SK-N-SH (cell line): ENCODE data around the gene ADAMTS2. TPM values are rescaled to one million over a fixed set of nuclear protein-coding genes. Genes with fewer than 3 reads are reported as not detected.
A peak's percentile ranks its signal among the peaks of the same experiment; 100 is the strongest.

ENCODE experiments used
- CTCF ChIA-PET: fragments of 300-600, 350-600 bp; formaldehyde crosslinking; extraction: SDS; loops from one replicate; lab custom pipeline; 2021; lab: Yijun Ruan, JAX
- POLR2A ChIA-PET: fragments of 350-600 bp; sonication (Branson Sonifier 250); formaldehyde crosslinking; extraction: SDS; loops from one replicate; lab custom pipeline; 2020; ENCODE audit warnings: antibody characterized with exemption, inconsistent platforms; lab: Yijun Ruan, JAX
- DNase-seq: peaks from one replicate; pipeline ENCODE4 v3.0.0; 2012
- H2AFZ ChIP-seq: fragments of 200-600 bp; sonication (generic); 2 replicates; pipeline ENCODE4 v1.8.1; 2016; ENCODE audit warnings: antibody characterized with exemption, mild to moderate bottlenecking, low read depth
- H3F3A ChIP-seq: fragments of 200-600 bp; sonication (generic); replicated peaks from 2 replicates; pipeline ENCODE3; 2016; ENCODE audit warnings: antibody characterized with exemption, mild to moderate bottlenecking; ENCODE audit not compliant: insufficient read depth
- H3K27ac ChIP-seq, 2 experiments: fragments of 200-500 bp in 1 of 2; fragments of 200-600 bp in 1 of 2; sonication (Bioruptor generic) in 1 of 2; sonication (generic), shearing (Covaris generic) in 1 of 2; 2 replicates each; pipeline versions ENCODE4 v1.5.1 to v1.6.1; 2014 to 2016; ENCODE audit warnings: low read depth in 2 of 2, inconsistent platforms in 1 of 2, low read length in 1 of 2, mild to moderate bottlenecking in 1 of 2, mixed read lengths in 1 of 2
- H3K27me3 ChIP-seq: fragments of 200-600 bp; sonication (generic), shearing (Covaris generic); 2 replicates; pipeline ENCODE4 v1.6.1; 2016; ENCODE audit warnings: mixed run types; ENCODE audit not compliant: insufficient read depth
- H3K36me3 ChIP-seq, 2 experiments: fragments of 200-500 bp in 1 of 2; fragments of 200-600 bp in 1 of 2; sonication (Bioruptor generic) in 1 of 2; sonication (generic) in 1 of 2; replicated peaks in 1 of 2; 2 replicates each; pipeline versions ENCODE3 to v1.5.1; 2014 to 2016; ENCODE audit warnings: low read length in 1 of 2, mild to moderate bottlenecking in 1 of 2; ENCODE audit not compliant: insufficient read depth in 2 of 2, control insufficient read depth in 1 of 2
- H3K4me1 ChIP-seq, 2 experiments: fragments of 200-500 bp in 1 of 2; fragments of 200-600 bp in 1 of 2; sonication (Bioruptor generic) in 1 of 2; sonication (generic), shearing (Covaris generic) in 1 of 2; 2 replicates each; pipeline versions ENCODE4 v1.5.1 to v1.6.1; 2014 to 2016; ENCODE audit warnings: low read depth in 1 of 2, low read length in 1 of 2, mixed run types in 1 of 2; ENCODE audit not compliant: insufficient read depth in 2 of 2, control insufficient read depth in 1 of 2
- H3K4me2 ChIP-seq: fragments of 200-600 bp; sonication (generic), shearing (Covaris generic); 2 replicates; pipeline ENCODE4 v1.6.1; 2017; ENCODE audit warnings: mixed run types
- H3K4me3 ChIP-seq, 2 experiments: fragments of 200-500 bp in 1 of 2; fragments of 200-600 bp in 1 of 2; sonication (Bioruptor generic) in 1 of 2; sonication (generic), shearing (Covaris generic) in 1 of 2; 2 replicates each; pipeline versions ENCODE4 v1.5.1 to v1.8.1; 2014 to 2016; ENCODE audit warnings: low read depth in 2 of 2, inconsistent platforms in 1 of 2, low read length in 1 of 2, mild to moderate bottlenecking in 1 of 2, mixed read lengths in 1 of 2, moderate library complexity in 1 of 2
- H3K79me2 ChIP-seq: fragments of 200-600 bp; sonication (generic); 2 replicates; pipeline ENCODE4 v1.8.1; 2017; ENCODE audit warnings: mild to moderate bottlenecking; ENCODE audit not compliant: insufficient read depth
- H3K9ac ChIP-seq: fragments of 200-600 bp; sonication (generic); 2 replicates; pipeline ENCODE4 v1.6.1; 2017; ENCODE audit warnings: mixed run types
- H3K9me2 ChIP-seq: fragments of 200-600 bp; sonication (generic); 2 replicates; pipeline ENCODE4 v1.6.1; 2017; ENCODE audit warnings: mixed run types
- H3K9me3 ChIP-seq: fragments of 200-600 bp; sonication (generic); 2 replicates; pipeline ENCODE4 v1.6.1; 2017; ENCODE audit warnings: mixed run types, mild to moderate bottlenecking, moderate library complexity
- H4K20me1 ChIP-seq: fragments of 200-600 bp; sonication (generic); 2 replicates; pipeline ENCODE4 v1.6.1; 2017; ENCODE audit warnings: mild to moderate bottlenecking, mixed run types; ENCODE audit not compliant: insufficient read depth
- CHD2 ChIP-seq: fragments of 150-350 bp; IDR thresholded peaks from 2 replicates; pipeline ENCODE4 v1.6.1; 2018; ENCODE audit warnings: low read length; ENCODE audit not compliant: partially characterized antibody
- EP300 ChIP-seq, 2 experiments: IDR thresholded peaks; 2 replicates each; pipeline versions ENCODE4 v1.4.0 to v1.6.1; 2012; ENCODE audit warnings: borderline replicate concordance in 1 of 2, low read depth in 1 of 2, low read length in 1 of 2
- EZH2phosphoT487 ChIP-seq: fragments of 200-600 bp; sonication (generic); IDR thresholded peaks from 2 replicates; pipeline ENCODE4 v1.6.1; 2017; ENCODE audit warnings: low read depth, mixed run types, mild to moderate bottlenecking, antibody characterized with exemption, moderate library complexity, borderline replicate concordance
- FOSL2 ChIP-seq: IDR thresholded peaks from 2 replicates; pipeline ENCODE4 v1.4.0; 2012; ENCODE audit warnings: low read depth, mild to moderate bottlenecking, moderate library complexity, borderline replicate concordance
- FOXJ3 ChIP-seq: sonication (generic); formaldehyde crosslinking; IDR thresholded peaks from 2 replicates; pipeline ENCODE4 v1.5.1; 2020; ENCODE audit warnings: mild to moderate bottlenecking, missing genetic modification reagents
- GATA2 ChIP-seq: sonication (generic); formaldehyde crosslinking; IDR thresholded peaks from 2 replicates; pipeline ENCODE4 v1.5.0; 2020; ENCODE audit warnings: mild to moderate bottlenecking, missing genetic modification reagents
- JUND ChIP-seq: IDR thresholded peaks from 2 replicates; pipeline ENCODE4 v1.4.0; 2012
- MAX ChIP-seq: IDR thresholded peaks from 2 replicates; pipeline ENCODE4 v1.4.0; 2012; ENCODE audit warnings: low read depth
- MEF2A ChIP-seq: IDR thresholded peaks from 2 replicates; pipeline ENCODE4 v1.4.0; 2012; ENCODE audit warnings: low read depth, borderline replicate concordance
- MXI1 ChIP-seq: IDR thresholded peaks from 2 replicates; pipeline ENCODE4 v1.6.1; 2012; ENCODE audit warnings: mild to moderate bottlenecking, low read depth, low read length, improper control_type of control experiment
- NFIC ChIP-seq: IDR thresholded peaks from 2 replicates; pipeline ENCODE4 v1.4.0; 2012; ENCODE audit warnings: borderline replicate concordance
- PBX3 ChIP-seq: IDR thresholded peaks from 2 replicates; pipeline ENCODE4; 2012
- RAD21 ChIP-seq: IDR thresholded peaks from 2 replicates; pipeline ENCODE4 v1.6.1; 2012; ENCODE audit warnings: mild to moderate bottlenecking, low read length
- RCOR1 ChIP-seq: fragments of 150-350 bp; IDR thresholded peaks from 2 replicates; pipeline ENCODE4 v1.6.1; 2017; ENCODE audit warnings: antibody characterized with exemption, low read length
- SIN3A ChIP-seq: IDR thresholded peaks from 2 replicates; pipeline ENCODE4 v1.6.1; 2012; ENCODE audit warnings: low read depth, mild to moderate bottlenecking, low read length, moderate library complexity, borderline replicate concordance
- TCF12 ChIP-seq: IDR thresholded peaks from 2 replicates; pipeline ENCODE4 v1.4.0; 2012
- TEAD4 ChIP-seq: IDR thresholded peaks from 2 replicates; pipeline ENCODE4 v1.4.0; 2012; ENCODE audit warnings: mild to moderate bottlenecking, borderline replicate concordance; ENCODE audit not compliant: insufficient read depth
- USF1 ChIP-seq: IDR thresholded peaks from 2 replicates; pipeline ENCODE4 v1.4.0; 2012; ENCODE audit warnings: low read depth, borderline replicate concordance
- ZBTB33 ChIP-seq: IDR thresholded peaks from 2 replicates; pipeline ENCODE4 v1.4.0; 2012; ENCODE audit warnings: low read depth, borderline replicate concordance
- WGBS: methylation state at CpG from one replicate; pipeline ENCODE4 v1.1.6; 2017; ENCODE audit warnings: low lambda C conversion rate; 5-methylcytosine and 5-hydroxymethylcytosine counted together
- polyA plus RNA-seq, 3 experiments: library from polyadenylated mRNA; depleted of rRNA; stranded (reverse); fragments of >200 nt; gene quantifications; 2 replicates each; pipeline ENCODE4 v1.2.3, GENCODE V29; 2012

Gene ADAMTS2
- polyA plus RNA-seq, 1 of the 3 experiments (the other 2 are of a cell fraction), result 0.12 TPM

- Histone ChIP-seq H2AFZ (no peak overlapping the region), H3K27me3 (no peaks in the 10 kb centered on the region), H3K9ac (no peak overlapping the region), H3K79me2 (no peaks in the 10 kb centered on the region), H3K27ac (peak overlapping the region in 1 of 2 experiments; percentile 97; a peak in 2 of 4 replicates), H3F3A (no peaks in the 10 kb centered on the region), H3K4me3 (peak overlapping the region in 1 of 2 experiments; percentile 1; a peak in 1 of 4 replicates), H3K9me2 (no peaks in the 10 kb centered on the region), H3K4me1 (peaks cover 0 to 87% of the 10 kb centered on the region in 2 experiments; a peak in 2 of 4 replicates), H3K4me2 (no peak overlapping the region), H3K36me3 (no peaks in the 10 kb centered on the region), H3K9me3 (peaks cover 2% of the 10 kb centered on the region; the same call in 1 of the 2 replicates), H4K20me1 (no peaks in the 10 kb centered on the region)
- TF ChIP-seq JUND, result no peak
- TF ChIP-seq SIN3A, result no peak
- peak; percentile 59 for TF ChIP-seq GATA2
- no peak for TF ChIP-seq MAX
- peak; percentile 62; the same call in 1 of the 2 replicates for TF ChIP-seq MXI1
- TF ChIP-seq CHD2, result peak; percentile 78
- no peak for TF ChIP-seq PBX3
- TF ChIP-seq NFIC, result no peak
- TF ChIP-seq USF1, result no peak
- TF ChIP-seq MEF2A, result no peak
- peak; percentile 31 for TF ChIP-seq RAD21
- TF ChIP-seq TCF12, result no peak
- peak; percentile 54; the same call in 1 of the 2 replicates for TF ChIP-seq FOXJ3 (CRISPR knock-in tag)
- TF ChIP-seq ZBTB33, result no peak
- TF ChIP-seq EP300 (IDR thresholded peaks at IDR 0.05; ENCODE audit: borderline replicate concordance in 1 of 2, low read depth in 1 of 2, low read length in 1 of 2), result peak in 1 of 2 experiments; percentile 89; a peak in 2 of 4 replicates
- TF ChIP-seq TEAD4, result no peak
- no peak for TF ChIP-seq EZH2phosphoT487
- TF ChIP-seq RCOR1, result peak; percentile 56; the same call in 1 of the 2 replicates
- no peak for TF ChIP-seq FOSL2
- DNase-seq, result peak; percentile 89
- WGBS, result 40% methylated on average over 11 of the region's 21 CpGs
- ChIA-PET CTCF (interaction anchor here (1.1 to 1.8 kb wide), 5 partner anchors 27 to 205 kb away, joined by 3 to 5 read pairs (median 4); no protein-coding TSS in a partner anchor), POLR2A (interaction anchor here (0.8 to 1.8 kb wide), 2 partner anchors 23 to 43 kb away, joined by 3 to 6 read pairs; no protein-coding TSS in a partner anchor)
Observed at GRCh38 chr5:179288101-179288808, 57.0 kb downstream of the ADAMTS2 start.
